ENCODE data around the gene ZP3. TPM values are rescaled to one million over a fixed set of nuclear protein-coding genes. Genes with fewer than 3 reads are reported as not detected.

Gene ZP3
- total and polyA plus RNA-seq, 10 of the 15 experiments (the other 5 are each of a cell fraction or from before 2014, with no cell fraction given), result 0.39 to 5.1 (median 2.5) TPM

GRCh38 chr7:76405738-76406137 is 19.0 kb upstream of the ZP3 start (continued):
- no peak for TF ChIP-seq REST (IDR thresholded peaks at IDR 0.05; ENCODE audit: low read depth, low read length)
- no peak for TF ChIP-seq RUNX3 (IDR thresholded peaks at IDR 0.05; ENCODE audit: low read length)
- no peak for TF ChIP-seq RAD21 (IDR thresholded peaks at IDR 0.05; ENCODE audit: insufficient read depth, low read depth, low read length)
- TF ChIP-seq WRNIP1 (IDR thresholded peaks at IDR 0.05; ENCODE audit: borderline replicate concordance, low read depth, low read length), result no peak
- TF ChIP-seq NFYA (IDR thresholded peaks at IDR 0.05; ENCODE audit: borderline replicate concordance, low read depth, low read length), result no peak
- no peak for TF ChIP-seq E2F8 (IDR thresholded peaks at IDR 0.05; ENCODE audit: low read depth, partially characterized antibody)
- no peak for TF ChIP-seq SREBF2 (IDR thresholded peaks at IDR 0.05; ENCODE audit: low read length)
- TF ChIP-seq NFIC (IDR thresholded peaks at IDR 0.05; ENCODE audit: low read depth, low read length), result no peak

Measured in GM12878 (cell line).